ENCODE measurements around the gene SH2D7. TPM values are rescaled to one million over a fixed set of nuclear protein-coding genes. Genes with fewer than 3 reads are reported as not detected.

Gene SH2D7
- total RNA-seq, 1 donor from 2014 or later: 0.07 TPM

GRCh38 chr15:78059110-78059839, 33.1 kb upstream of the SH2D7 start:
- intact Hi-C loops (cut with micrococcal nuclease): loop anchor here (10.0 kb wide), 1 partner anchor 486 kb away; the partner anchor contains the start of gene PSMA4

DNA sequence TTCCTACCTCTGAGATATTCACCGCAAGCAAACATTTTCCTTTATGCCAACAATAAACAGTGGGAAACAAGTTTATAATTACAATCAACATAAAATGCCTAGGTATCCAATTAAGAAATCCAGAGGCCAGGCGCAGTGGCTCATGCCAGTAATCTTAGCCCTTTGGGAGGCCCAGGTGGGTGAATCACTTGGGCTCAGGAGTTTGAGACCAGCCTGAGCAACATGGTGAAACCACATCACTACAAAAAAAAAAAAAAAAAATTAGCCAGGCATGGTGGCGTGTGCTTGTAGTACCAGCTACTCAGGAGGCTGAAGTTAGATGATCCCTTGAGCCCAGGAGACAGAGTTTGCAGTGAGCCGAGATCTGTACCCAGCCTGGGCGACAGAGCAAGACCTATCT, 32.1 kb upstream of the SH2D7 start:
- intact Hi-C loops (cut with micrococcal nuclease): no loop called here

- intact Hi-C loops (cut with micrococcal nuclease): loop anchor here (1.0 kb wide), 1 partner anchor 10 kb away; no protein-coding TSS in a partner anchor
These were observed 30.4 kb upstream of the SH2D7 start for GRCh38 chr15:78061963-78062427.

DNA sequence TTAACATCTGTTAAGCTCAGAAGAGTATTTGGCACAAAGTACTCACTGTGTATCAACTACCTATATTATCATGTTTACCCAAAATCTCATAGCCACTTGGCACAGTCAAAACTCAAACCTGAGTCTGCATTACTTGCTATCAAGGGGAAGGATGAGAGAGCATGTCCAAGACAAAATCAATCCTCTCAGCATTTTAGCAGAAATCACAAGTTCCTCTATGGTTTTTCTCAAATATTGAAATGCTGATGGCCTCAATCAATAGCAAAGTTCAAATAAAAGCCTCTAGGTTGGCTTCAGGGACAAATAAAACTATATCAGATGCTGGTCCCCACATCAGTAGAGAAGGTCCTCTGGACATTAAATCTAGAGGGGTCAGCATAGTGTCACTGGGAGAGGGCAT, 29.1 kb upstream of the SH2D7 start:
- intact Hi-C loops (cut with micrococcal nuclease): no loop called here

DNA sequence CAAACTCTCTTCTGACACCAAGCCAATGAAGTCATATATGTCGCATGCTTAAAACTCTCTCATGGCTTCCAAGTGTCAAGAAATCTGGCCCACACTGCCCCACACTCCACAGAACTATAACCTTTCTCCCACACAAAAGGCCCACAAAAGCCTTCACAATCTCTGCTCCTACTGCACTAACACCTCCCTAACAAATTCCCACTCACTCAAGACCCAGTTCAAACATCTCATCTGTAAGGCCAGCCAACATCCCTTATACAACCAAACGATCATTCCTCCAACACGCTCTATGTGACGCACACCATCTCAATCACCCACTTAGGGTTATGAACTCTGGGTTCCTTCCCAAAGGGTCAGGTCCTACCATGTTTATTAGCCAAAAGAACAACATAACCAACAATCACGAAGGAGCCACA, 28.4 kb upstream of the SH2D7 start:
- intact Hi-C loops (cut with micrococcal nuclease): no loop called here

- intact Hi-C loops (cut with micrococcal nuclease): no loop called here
These were observed 27.8 kb upstream of the SH2D7 start for GRCh38 chr15:78064544-78064943.

GRCh38 chr15:78065284-78065872, 27.0 kb upstream of the SH2D7 start:
- intact Hi-C loops (cut with micrococcal nuclease): loop anchor here (5.0 kb wide), 1 partner anchor 33 kb away; no protein-coding TSS in a partner anchor

DNA sequence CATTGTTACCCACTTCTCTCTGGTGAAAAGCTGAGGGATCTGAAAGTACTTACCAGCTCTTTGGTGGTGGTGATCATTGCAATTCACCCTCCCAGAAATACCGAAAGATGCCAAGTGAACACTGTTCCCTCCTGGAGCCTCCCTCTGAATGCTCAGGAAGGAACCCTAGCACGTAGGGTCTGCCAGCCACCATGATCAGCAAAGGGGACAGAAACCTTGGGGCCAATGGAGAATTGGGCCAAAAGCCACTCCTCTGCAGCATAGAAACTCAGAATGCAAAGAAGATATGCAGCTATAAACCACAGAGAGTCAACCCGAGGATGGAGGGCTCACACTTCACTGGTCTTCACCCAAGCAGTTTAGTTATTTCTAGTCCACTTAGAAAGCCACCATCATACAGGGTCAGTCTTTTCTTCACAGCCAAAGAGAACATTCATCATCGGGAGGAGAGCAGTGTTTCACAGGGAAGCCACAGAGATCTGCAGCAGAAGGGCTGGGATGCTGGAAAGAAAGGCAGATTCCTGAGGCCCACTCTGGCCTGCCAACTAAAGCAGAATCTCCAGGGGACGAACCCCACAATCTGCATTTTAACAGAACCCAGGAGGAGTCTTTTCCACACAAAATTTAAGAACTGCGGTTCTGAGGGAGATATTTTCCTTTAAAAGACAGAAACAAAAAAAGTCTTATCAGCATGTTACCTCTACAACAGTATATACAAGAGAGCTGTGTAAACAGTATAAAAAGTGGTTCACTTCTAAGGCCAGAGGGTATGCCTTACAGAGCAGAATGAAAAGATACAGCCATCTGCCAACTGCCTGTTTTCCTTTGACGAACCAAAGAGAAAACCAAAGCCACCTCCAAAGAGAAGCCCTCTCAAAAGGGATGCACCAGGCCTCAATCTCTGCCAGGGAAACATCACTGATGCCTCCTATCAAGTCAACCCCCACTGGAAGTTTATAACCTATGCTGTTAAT, 26.1 kb upstream of the SH2D7 start:
- intact Hi-C loops (cut with micrococcal nuclease): loop anchor here (5.0 kb wide), 1 partner anchor 34 kb away; no protein-coding TSS in a partner anchor

DNA sequence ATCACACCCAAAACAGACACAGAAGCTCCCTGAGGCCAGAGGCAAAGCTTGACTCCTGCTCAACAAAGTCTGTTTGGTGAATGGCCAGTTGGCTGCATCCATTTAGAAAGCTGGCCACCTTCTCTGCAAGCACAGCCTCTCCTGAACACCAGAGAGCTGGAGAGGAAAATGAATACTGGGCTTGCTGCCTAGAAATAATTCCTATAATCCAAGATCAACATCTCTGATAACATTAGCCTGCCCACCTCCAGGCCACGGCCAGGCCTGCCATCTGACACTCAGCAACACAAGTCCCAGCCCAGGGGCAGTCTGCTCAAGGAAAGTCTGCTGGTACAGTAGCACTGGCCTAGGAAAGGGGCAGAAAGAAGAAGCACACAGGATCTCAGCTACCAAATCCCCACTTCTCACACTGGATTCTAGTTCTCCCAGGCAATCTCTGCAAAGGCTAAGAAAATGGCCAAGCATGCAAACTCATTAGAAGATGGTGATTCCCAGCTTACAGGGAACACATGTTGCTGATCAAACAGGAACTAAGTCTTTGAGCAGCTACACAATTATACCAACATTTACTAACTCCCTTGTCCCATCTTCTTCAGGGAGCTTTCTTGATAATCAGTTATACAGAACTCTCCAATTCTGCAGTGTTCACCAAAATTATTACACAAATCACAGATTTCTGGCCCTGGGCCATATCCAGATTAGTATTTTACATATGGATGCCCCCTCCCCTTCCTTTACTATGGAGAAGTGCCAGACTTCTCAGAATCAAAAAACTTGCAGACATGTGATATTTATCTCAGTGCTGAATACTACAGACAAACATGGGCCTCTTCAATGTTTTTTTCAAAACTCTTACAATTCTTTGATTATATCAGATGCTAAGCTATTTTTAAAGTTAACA, 24.8 kb upstream of the SH2D7 start:
- intact Hi-C loops (cut with micrococcal nuclease): loop anchor here (5.0 kb wide), 1 partner anchor 35 kb away; no protein-coding TSS in a partner anchor

DNA sequence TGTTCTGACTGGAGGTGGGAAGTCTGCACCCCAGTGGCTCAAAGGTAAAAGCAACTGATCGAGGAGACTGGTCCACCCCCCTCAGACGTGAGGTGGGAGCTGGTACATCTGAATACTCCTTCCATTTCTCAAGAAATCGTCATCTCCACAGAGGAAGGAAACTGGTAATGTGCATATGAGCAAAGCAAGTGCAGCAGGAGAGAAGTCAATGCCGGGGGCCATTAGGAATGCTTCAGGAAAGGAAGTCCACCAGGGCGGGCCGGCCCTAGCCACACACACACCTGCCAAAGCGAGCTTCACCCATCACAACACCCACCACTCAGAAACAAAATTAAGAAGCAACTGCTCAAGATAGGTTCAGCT, 23.3 kb upstream of the SH2D7 start:
- intact Hi-C loops (cut with micrococcal nuclease): loop anchor here (5.0 kb wide), 1 partner anchor 37 kb away; no protein-coding TSS in a partner anchor

DNA sequence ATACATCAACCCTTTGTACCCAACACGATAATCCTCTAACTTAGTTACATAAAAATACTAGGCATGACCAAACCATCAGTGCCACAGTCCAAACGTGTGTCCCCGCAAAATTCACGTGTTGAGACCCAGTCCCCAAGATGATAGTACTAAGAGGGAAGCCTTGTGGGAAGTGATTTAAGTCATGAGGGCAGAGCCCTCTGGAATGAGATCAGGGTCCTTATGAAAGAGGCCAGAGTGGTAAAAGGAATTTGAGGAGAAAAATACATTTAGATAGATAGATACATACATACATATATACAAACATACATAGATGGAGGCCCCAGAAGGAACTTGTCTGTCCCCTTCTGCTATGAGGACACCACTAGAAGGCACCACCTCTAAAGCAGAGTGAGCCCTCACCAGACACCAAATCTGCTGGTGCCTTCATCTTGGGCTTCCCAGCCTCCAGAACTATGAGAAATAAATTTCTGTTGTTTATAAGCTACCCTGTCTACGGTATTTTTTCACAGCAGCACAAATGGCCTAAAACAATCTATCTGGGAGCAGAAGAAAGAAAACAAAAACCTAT, 22.8 kb upstream of the SH2D7 start:
- intact Hi-C loops (cut with micrococcal nuclease): loop anchor here (1.0 to 5.0 kb wide), 2 partner anchors 22 to 37 kb away; no protein-coding TSS in a partner anchor

- intact Hi-C loops (cut with micrococcal nuclease): loop anchor here (1.0 kb wide), 1 partner anchor 23 kb away; no protein-coding TSS in a partner anchor
These were observed 22.2 kb upstream of the SH2D7 start for GRCh38 chr15:78070049-78070700.

DNA sequence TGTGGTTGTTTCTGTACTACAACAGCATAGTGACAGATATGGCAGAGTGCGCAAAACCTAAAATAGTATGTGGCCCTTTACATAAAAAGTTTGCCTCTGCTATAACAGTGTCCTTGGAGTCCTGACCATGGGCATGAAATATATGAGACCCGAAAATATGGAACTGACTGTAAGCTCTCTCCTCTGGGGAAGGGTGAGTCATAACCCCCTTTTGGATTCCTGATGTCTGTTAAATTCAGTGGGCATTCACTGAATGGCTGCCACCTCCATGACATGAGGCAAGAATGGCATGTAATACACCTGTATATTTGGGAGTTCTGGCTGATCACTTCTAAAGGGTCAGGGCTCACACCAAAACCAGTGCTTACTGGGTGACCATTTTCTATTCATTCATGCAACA, 21.0 kb upstream of the SH2D7 start:
- intact Hi-C loops (cut with micrococcal nuclease): no loop called here

GRCh38 chr15:78072080-78072892, 20.1 kb upstream of the SH2D7 start:
- intact Hi-C loops (cut with micrococcal nuclease): loop anchor here (1.0 kb wide), 1 partner anchor 10 kb away; no protein-coding TSS in a partner anchor

- intact Hi-C loops (cut with micrococcal nuclease): no loop called here
These were observed 19.1 kb upstream of the SH2D7 start for GRCh38 chr15:78073046-78073787.

DNA sequence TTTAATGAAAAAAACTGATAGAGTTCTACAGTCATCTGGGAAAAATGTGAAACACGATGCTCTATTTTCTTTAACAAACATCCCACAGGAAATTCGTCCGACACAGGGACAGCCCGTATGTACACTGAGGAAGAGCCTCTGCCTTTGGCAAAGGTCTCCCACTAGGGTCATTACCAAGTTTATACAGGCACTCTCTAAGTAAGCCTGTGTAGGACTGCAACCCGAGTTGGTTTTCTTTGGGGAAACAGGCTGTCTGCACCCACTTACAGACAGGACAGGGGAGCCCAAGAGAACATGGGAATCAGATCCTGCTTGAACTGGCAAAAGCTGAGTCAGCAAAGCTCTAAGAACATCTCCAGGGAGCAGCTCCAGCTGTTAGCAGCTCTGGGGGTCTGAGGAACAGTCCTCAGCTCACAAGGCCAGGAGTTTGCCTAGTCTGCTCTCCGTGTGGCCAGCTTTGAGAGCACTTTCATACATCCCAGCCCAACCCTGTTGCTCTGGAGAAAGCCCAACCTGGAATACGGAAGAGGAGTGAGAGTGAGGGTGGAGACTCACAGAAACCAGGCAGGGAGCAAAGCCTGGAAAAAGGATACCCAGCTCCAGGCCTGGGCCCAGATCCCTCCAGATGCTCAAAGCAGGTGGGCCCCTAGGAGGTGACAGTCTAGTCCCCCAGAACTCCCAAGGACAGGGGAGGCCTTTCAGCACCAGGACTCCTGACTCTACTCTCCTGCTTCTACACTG, 16.7 kb upstream of the SH2D7 start:
- intact Hi-C loops (cut with micrococcal nuclease): loop anchor here (2.0 to 5.0 kb wide), 2 partner anchors 25 to 58 kb away; no protein-coding TSS in a partner anchor
